IPS-18a (cell line): ENCODE measurements around the gene OR56A3.

Source experiments
- H3K27ac ChIP-seq: one replicate; pipeline ENCODE4 v1.5.1; 2013; ENCODE audit warnings: low read length
- H3K27me3 ChIP-seq: one replicate; pipeline ENCODE4 v1.6.1; 2013; ENCODE audit warnings: mild to moderate bottlenecking, low read length; ENCODE audit not compliant: control insufficient read depth, insufficient read depth
- H3K36me3 ChIP-seq: one replicate; pipeline ENCODE4 v1.6.1; 2013; ENCODE audit warnings: low read depth, low read length; ENCODE audit not compliant: control insufficient read depth
- H3K4me1 ChIP-seq: one replicate; pipeline ENCODE4 v1.6.1; 2013; ENCODE audit warnings: low read depth, low read length; ENCODE audit not compliant: control insufficient read depth
- H3K4me3 ChIP-seq: one replicate; pipeline ENCODE4 v1.5.1; 2013; ENCODE audit warnings: low read length
- H3K9ac ChIP-seq: one replicate; pipeline ENCODE4 v1.6.1; 2013; ENCODE audit warnings: mild to moderate bottlenecking, low read length, moderate library complexity
- H3K9me3 ChIP-seq: one replicate; pipeline ENCODE4 v1.6.1; 2013; ENCODE audit warnings: low read depth, low read length; ENCODE audit not compliant: control insufficient read depth

The OR56A3 gene

GRCh38 chr11:5941951-5942350 lies at the start of gene OR56A3:
OR56A3 (plus strand) TSS chr11:5942251; CDS start chr11:5947347, 5,096 bp downstream.
- H3K4me1 ChIP-seq: no peaks in the 10 kb centered on the region
- H3K4me3 ChIP-seq: no peak within 1 kb of the TSS
- H3K9me3 ChIP-seq: no peaks in the 10 kb centered on the region
- H3K27ac ChIP-seq: no peak within 1 kb of the TSS
- no peak within 1 kb of the TSS for H3K9ac ChIP-seq
- H3K36me3 ChIP-seq: no peaks in the 10 kb centered on the region
- no peaks in the 10 kb centered on the region for H3K27me3 ChIP-seq

GRCh38 chr11:5892908-5893307 lies 49.1 kb upstream of the OR56A3 start, which contains the start of gene OR52E5:
OR52E5 (plus strand) TSS chr11:5893208; CDS start chr11:5900777, 7,569 bp downstream.
- no peaks in the 10 kb centered on the region for H3K4me1 ChIP-seq
- H3K36me3 ChIP-seq: no peaks in the 10 kb centered on the region
- H3K9ac ChIP-seq: no peak within 1 kb of the TSS
- no peaks in the 10 kb centered on the region for H3K9me3 ChIP-seq
- no peak within 1 kb of the TSS for H3K4me3 ChIP-seq
- no peak within 1 kb of the TSS for H3K27ac ChIP-seq
- no peaks in the 10 kb centered on the region for H3K27me3 ChIP-seq

- H3K4me3 ChIP-seq: no peak overlapping the region
- H3K27ac ChIP-seq: no peak overlapping the region
- H3K9me3 ChIP-seq: no peaks in the 10 kb centered on the region
- H3K9ac ChIP-seq: no peak overlapping the region
- peaks cover 6% of the 10 kb centered on the region for H3K4me1 ChIP-seq
- H3K36me3 ChIP-seq: no peaks in the 10 kb centered on the region
- no peaks in the 10 kb centered on the region for H3K27me3 ChIP-seq
Measured at GRCh38 chr11:5899534-5899933, 42.5 kb upstream of the OR56A3 start.

- Histone ChIP-seq H3K27ac (no peak overlapping the region), H3K9ac (no peak overlapping the region), H3K4me1 (no peaks in the 10 kb centered on the region), H3K9me3 (no peaks in the 10 kb centered on the region), H3K36me3 (no peaks in the 10 kb centered on the region), H3K27me3 (no peaks in the 10 kb centered on the region), H3K4me3 (no peak overlapping the region)
Measured at GRCh38 chr11:5910540-5910939, 31.5 kb upstream of the OR56A3 start.

- Histone ChIP-seq H3K9ac (no peak overlapping the region), H3K4me1 (no peaks in the 10 kb centered on the region), H3K4me3 (no peak overlapping the region), H3K36me3 (no peaks in the 10 kb centered on the region), H3K27ac (no peak overlapping the region), H3K27me3 (no peaks in the 10 kb centered on the region), H3K9me3 (no peaks in the 10 kb centered on the region)
Measured at GRCh38 chr11:5922749-5923426, 19.2 kb upstream of the OR56A3 start.

- Histone ChIP-seq H3K27me3 (no peaks in the 10 kb centered on the region), H3K4me3 (no peak overlapping the region), H3K9me3 (no peaks in the 10 kb centered on the region), H3K27ac (no peak overlapping the region), H3K36me3 (no peaks in the 10 kb centered on the region), H3K4me1 (no peaks in the 10 kb centered on the region), H3K9ac (no peak overlapping the region)
Measured at GRCh38 chr11:5923427-5923776, 18.6 kb upstream of the OR56A3 start.

GRCh38 chr11:5923794-5924193 lies 18.3 kb upstream of the OR56A3 start:
- no peaks in the 10 kb centered on the region for H3K27me3 ChIP-seq
- H3K27ac ChIP-seq: no peak overlapping the region
- H3K9ac ChIP-seq: no peak overlapping the region
- no peaks in the 10 kb centered on the region for H3K4me1 ChIP-seq
- no peaks in the 10 kb centered on the region for H3K9me3 ChIP-seq
- no peaks in the 10 kb centered on the region for H3K36me3 ChIP-seq
- no peak overlapping the region for H3K4me3 ChIP-seq

- Histone ChIP-seq H3K36me3 (no peaks in the 10 kb centered on the region), H3K9ac (no peak overlapping the region), H3K27me3 (no peaks in the 10 kb centered on the region), H3K4me1 (no peaks in the 10 kb centered on the region), H3K27ac (no peak overlapping the region), H3K9me3 (no peaks in the 10 kb centered on the region), H3K4me3 (no peak overlapping the region)
Measured at GRCh38 chr11:5928271-5928670, 13.8 kb upstream of the OR56A3 start.

GRCh38 chr11:5928811-5929210 lies 13.2 kb upstream of the OR56A3 start:
- H3K4me1 ChIP-seq: no peaks in the 10 kb centered on the region
- H3K36me3 ChIP-seq: no peaks in the 10 kb centered on the region
- H3K9ac ChIP-seq: no peak overlapping the region
- H3K27me3 ChIP-seq: no peaks in the 10 kb centered on the region
- H3K27ac ChIP-seq: no peak overlapping the region
- no peak overlapping the region for H3K4me3 ChIP-seq
- H3K9me3 ChIP-seq: no peaks in the 10 kb centered on the region

GRCh38 chr11:5929571-5930368 lies 12.3 kb upstream of the OR56A3 start:
- H3K27me3 ChIP-seq: no peaks in the 10 kb centered on the region
- no peaks in the 10 kb centered on the region for H3K9me3 ChIP-seq
- H3K4me1 ChIP-seq: no peaks in the 10 kb centered on the region
- no peak overlapping the region for H3K27ac ChIP-seq
- H3K4me3 ChIP-seq: no peak overlapping the region
- no peak overlapping the region for H3K9ac ChIP-seq
- no peaks in the 10 kb centered on the region for H3K36me3 ChIP-seq

- Histone ChIP-seq H3K27ac (no peak overlapping the region), H3K4me3 (no peak overlapping the region), H3K36me3 (no peaks in the 10 kb centered on the region), H3K9ac (no peak overlapping the region), H3K9me3 (no peaks in the 10 kb centered on the region), H3K27me3 (no peaks in the 10 kb centered on the region), H3K4me1 (no peaks in the 10 kb centered on the region)
Measured at GRCh38 chr11:5930614-5931013, 11.4 kb upstream of the OR56A3 start.

GRCh38 chr11:5931061-5931460 lies 11.0 kb upstream of the OR56A3 start:
- H3K9me3 ChIP-seq: no peaks in the 10 kb centered on the region
- no peak overlapping the region for H3K27ac ChIP-seq
- no peaks in the 10 kb centered on the region for H3K4me1 ChIP-seq
- H3K4me3 ChIP-seq: no peak overlapping the region
- H3K9ac ChIP-seq: no peak overlapping the region
- H3K36me3 ChIP-seq: no peaks in the 10 kb centered on the region
- H3K27me3 ChIP-seq: no peaks in the 10 kb centered on the region
